H1 (cell line): ENCODE results near the gene OR13C9. TPM values are rescaled to one million over a fixed set of nuclear protein-coding genes. Genes with fewer than 3 reads are reported as not detected.

Experiments
- CTCF ChIA-PET: fragments of 300-600 bp; sonication (Branson Sonifier 250); formaldehyde crosslinking; loops from one replicate; lab custom pipeline; 2021; ENCODE audit not compliant: partially characterized antibody; lab: Charles Lee
- POLR2A ChIA-PET: fragments of 300-600 bp; sonication (Branson Sonifier 250); formaldehyde crosslinking; loops from one replicate; lab custom pipeline; 2021; ENCODE audit warnings: inconsistent platforms; ENCODE audit not compliant: partially characterized antibody; lab: Charles Lee
- DNase-seq, 2 experiments: peaks; one replicate each; pipeline versions ENCODE4 v3.0.0 to v3.0.0-alpha.2; 2010 to 2022; ENCODE audit warnings: low spot score in 2 of 2, low read depth in 1 of 2, mixed read lengths in 1 of 2
- FAIRE-seq: peaks from 2 replicates; lab custom pipeline; 2011; peaks lifted over from hg19 to GRCh38; lab: Jason Lieb, UNC
- H2AFZ ChIP-seq: 2 replicates; pipeline ENCODE4 v1.8.1; 2012; ENCODE audit warnings: low read length, inconsistent platforms
- H2AK5ac ChIP-seq: 2 replicates; pipeline ENCODE4 v1.6.1; 2013; ENCODE audit warnings: low read depth, low read length
- H2BK120ac ChIP-seq: replicated peaks from 2 replicates; pipeline ENCODE3; 2013; ENCODE audit warnings: low read depth, low read length, inconsistent platforms
- H2BK12ac ChIP-seq: 2 replicates; pipeline ENCODE4 v1.6.1; 2013; ENCODE audit warnings: low read depth, low read length
- H2BK15ac ChIP-seq: 2 replicates; pipeline ENCODE4 v1.6.1; 2013; ENCODE audit warnings: low read length
- H2BK20ac ChIP-seq: 2 replicates; pipeline ENCODE4 v1.6.1; 2013; ENCODE audit warnings: low read length
- H2BK5ac ChIP-seq: 2 replicates; pipeline ENCODE4 v1.6.1; 2013; ENCODE audit warnings: low read depth, low read length
- H3K14ac ChIP-seq: 2 replicates; pipeline ENCODE4 v1.6.1; 2013; ENCODE audit warnings: inconsistent platforms; ENCODE audit not compliant: insufficient read length
- H3K18ac ChIP-seq: 2 replicates; pipeline ENCODE4 v1.6.1; 2013; ENCODE audit warnings: low read length; ENCODE audit errors: extremely low read depth
- H3K23ac ChIP-seq: 2 replicates; pipeline ENCODE4 v1.6.1; 2013; ENCODE audit warnings: inconsistent platforms; ENCODE audit not compliant: insufficient read length
- H3K23me2 ChIP-seq: 2 replicates; pipeline ENCODE4 v1.6.1; 2013; ENCODE audit warnings: low read depth, low read length
- H3K27ac ChIP-seq: 2 replicates; pipeline ENCODE4 v1.6.1; 2011; ENCODE audit warnings: low read depth, low read length, inconsistent platforms
- H3K27me3 ChIP-seq, 4 experiments: replicated peaks in 1 of 4; 1 replicate in 1 of 4; 2 replicates in 3 of 4; pipeline versions ENCODE4 v1.6.1 to v1.8.1; 2011 to 2013; ENCODE audit warnings: low read length in 3 of 4, mild to moderate bottlenecking in 3 of 4, inconsistent platforms in 2 of 4, mixed read lengths in 2 of 4, moderate library complexity in 1 of 4; ENCODE audit not compliant: control insufficient read depth in 3 of 4, insufficient read depth in 3 of 4; ENCODE audit errors: extremely low read depth in 1 of 4
- H3K36me3 ChIP-seq, 4 experiments: 2 replicates each; pipeline versions ENCODE4 v1.6.1 to v1.8.1; 2011 to 2013; ENCODE audit warnings: mild to moderate bottlenecking in 4 of 4, low read length in 3 of 4, moderate library complexity in 2 of 4, control low read depth in 1 of 4, inconsistent platforms in 1 of 4; ENCODE audit not compliant: insufficient read depth in 4 of 4, control insufficient read depth in 2 of 4
- H3K4ac ChIP-seq: replicated peaks from 2 replicates; pipeline ENCODE3; 2013; ENCODE audit warnings: low read length, low read depth, mixed read lengths, inconsistent platforms; ENCODE audit not compliant: insufficient read length
- H3K4me1 ChIP-seq, 4 experiments: replicated peaks in 1 of 4; 1 replicate in 1 of 4; 2 replicates in 3 of 4; pipeline versions ENCODE4 v1.6.1 to v1.8.1; 2011 to 2013; ENCODE audit warnings: low read length in 3 of 4, inconsistent platforms in 2 of 4, mixed read lengths in 1 of 4; ENCODE audit not compliant: insufficient read depth in 4 of 4, control insufficient read depth in 3 of 4
- H3K4me2 ChIP-seq, 2 experiments: 2 replicates each; pipeline versions ENCODE4 v1.6.1 to v1.8.1; 2011 to 2013; ENCODE audit warnings: low read depth in 2 of 2, low read length in 2 of 2, control low read depth in 1 of 2, inconsistent platforms in 1 of 2, mild to moderate bottlenecking in 1 of 2; ENCODE audit not compliant: insufficient read depth in 1 of 2
- H3K4me3 ChIP-seq, 4 experiments: fragments of 200-600, 300-600 bp in 1 of 4; sonication (generic), shearing (Covaris generic), sonication (Bioruptor Twin) in 1 of 4; 2 replicates each; pipeline versions ENCODE4 v1.5.1 to v1.8.1; 2011 to 2016; ENCODE audit warnings: low read length in 4 of 4, low read depth in 3 of 4, control low read depth in 2 of 4, inconsistent platforms in 2 of 4, mild to moderate bottlenecking in 2 of 4, mixed read lengths in 1 of 4, moderate library complexity in 1 of 4; ENCODE audit not compliant: insufficient read depth in 2 of 4; ENCODE audit errors: extremely low read depth in 1 of 4
- H3K56ac ChIP-seq: replicated peaks from 2 replicates; pipeline ENCODE3; 2013; ENCODE audit warnings: low read depth, mild to moderate bottlenecking, mixed read lengths, low read length, inconsistent platforms; ENCODE audit not compliant: insufficient read length
- H3K79me1 ChIP-seq: 2 replicates; pipeline ENCODE4 v1.6.1; 2013; ENCODE audit warnings: low read depth, low read length, control low read depth
- H3K79me2 ChIP-seq, 2 experiments: 2 replicates each; pipeline versions ENCODE4 v1.6.1 to v1.8.1; 2012 to 2013; ENCODE audit warnings: low read length in 2 of 2, mild to moderate bottlenecking in 2 of 2, inconsistent platforms in 1 of 2; ENCODE audit not compliant: insufficient read depth in 2 of 2, control insufficient read depth in 1 of 2
- H3K9ac ChIP-seq, 4 experiments: replicated peaks in 1 of 4; 1 replicate in 1 of 4; 2 replicates in 3 of 4; pipeline versions ENCODE4 v1.6.1 to v1.8.1; 2011 to 2013; ENCODE audit warnings: low read depth in 3 of 4, low read length in 3 of 4, control low read depth in 2 of 4, mild to moderate bottlenecking in 2 of 4, moderate library complexity in 2 of 4, inconsistent platforms in 1 of 4; ENCODE audit errors: extremely low read depth in 1 of 4
- H3K9me3 ChIP-seq, 2 experiments: 2 replicates each; pipeline versions ENCODE4 v1.6.1 to v1.8.1; 2012 to 2013; ENCODE audit warnings: mild to moderate bottlenecking in 2 of 2, moderate library complexity in 2 of 2, control low read depth in 1 of 2, inconsistent platforms in 1 of 2, low read depth in 1 of 2, low read length in 1 of 2, mixed read lengths in 1 of 2; ENCODE audit not compliant: insufficient read depth in 2 of 2
- H4K20me1 ChIP-seq, 2 experiments: replicated peaks in 1 of 2; 2 replicates each; pipeline versions ENCODE3 to v1.8.1; 2011 to 2013; ENCODE audit warnings: inconsistent platforms in 2 of 2, low read length in 2 of 2, mild to moderate bottlenecking in 1 of 2; ENCODE audit not compliant: insufficient read depth in 2 of 2, control insufficient read depth in 1 of 2
- H4K5ac ChIP-seq: 2 replicates; pipeline ENCODE4 v1.6.1; 2013; ENCODE audit warnings: low read length, low read depth, mixed read lengths, inconsistent platforms; ENCODE audit not compliant: insufficient read length
- H4K8ac ChIP-seq: 2 replicates; pipeline ENCODE4 v1.8.0; 2013; ENCODE audit warnings: mild to moderate bottlenecking, moderate library complexity, low read length, inconsistent platforms; ENCODE audit not compliant: insufficient read depth; ENCODE audit errors: extremely low read depth
- H4K91ac ChIP-seq: replicated peaks from 2 replicates; pipeline ENCODE3; 2013; ENCODE audit warnings: low read length, mixed read lengths, inconsistent platforms; ENCODE audit not compliant: insufficient read length
- BACH1 ChIP-seq: IDR thresholded peaks from 2 replicates; pipeline ENCODE4 v1.6.1; 2012; ENCODE audit warnings: low read length, improper control_type of control experiment
- CBX8 ChIP-seq: fragments of 300-800, 300-1000 bp; sonication (generic); IDR thresholded peaks from 2 replicates; pipeline ENCODE4 v1.7.1; 2016; ENCODE audit warnings: low read depth, low read length, borderline replicate concordance
- CEBPB ChIP-seq: IDR thresholded peaks from 2 replicates; pipeline ENCODE4 v1.6.1; 2012; ENCODE audit warnings: low read depth, low read length
- RBBP5 ChIP-seq: IDR thresholded peaks from 2 replicates; pipeline ENCODE4 v1.7.1; 2012; ENCODE audit warnings: low read depth, mild to moderate bottlenecking, inconsistent platforms, low read length, moderate library complexity, borderline replicate concordance
- SRF ChIP-seq: IDR thresholded peaks from 2 replicates; pipeline ENCODE4 v1.6.1; 2011; ENCODE audit warnings: mild to moderate bottlenecking, low read depth, low read length, moderate library complexity
- WGBS, 2 experiments: shearing (Covaris generic) in 1 of 2; methylation state at CpG; one replicate each; pipeline versions ENCODE4 v1.1.6 to v1.1.7; 2013 to 2015; ENCODE audit warnings: low lambda C conversion rate in 2 of 2, mixed read lengths in 2 of 2, inconsistent platforms in 1 of 2, low coverage in 1 of 2, missing lambda C conversion rate in 1 of 2; ENCODE audit not compliant: insufficient replicate concordance in 2 of 2, insufficient coverage in 1 of 2, insufficient read length in 1 of 2; ENCODE audit errors: extremely low coverage in 1 of 2, missing lambda C conversion rate in 1 of 2; 5-methylcytosine and 5-hydroxymethylcytosine counted together
- polyA plus RNA-seq, 7 experiments: library from polyadenylated mRNA; depleted of rRNA in 3 of 7; stranded (reverse) in 5 of 7; unstranded in 2 of 7; fragments of >200 nt in 5 of 7; fragments of 200-250 nt in 2 of 7; gene quantifications; 1 replicate in 5 of 7; 2 replicates in 1 of 7; 4 replicates in 1 of 7; pipeline versions ENCODE4 v1.2.1 to v1.2.3, GENCODE V29; 2011 to 2013; ENCODE audit warnings: missing spikeins in 2 of 7, mixed read lengths in 2 of 7
- total RNA-seq: library from RNA; stranded (reverse); fragmentation: NEBNext Ultra II Directional; extraction: Animal tissue kit (Norgen Biotek cat#: 25700); gene quantifications from 2 replicates; pipeline ENCODE4 v1.2.1, GENCODE V29; 2021

Gene OR13C9
- total and polyA plus RNA-seq, 2 of the 8 experiments (the other 6 are each of a cell fraction or from before 2014, with no cell fraction given) = not detected

DNA sequence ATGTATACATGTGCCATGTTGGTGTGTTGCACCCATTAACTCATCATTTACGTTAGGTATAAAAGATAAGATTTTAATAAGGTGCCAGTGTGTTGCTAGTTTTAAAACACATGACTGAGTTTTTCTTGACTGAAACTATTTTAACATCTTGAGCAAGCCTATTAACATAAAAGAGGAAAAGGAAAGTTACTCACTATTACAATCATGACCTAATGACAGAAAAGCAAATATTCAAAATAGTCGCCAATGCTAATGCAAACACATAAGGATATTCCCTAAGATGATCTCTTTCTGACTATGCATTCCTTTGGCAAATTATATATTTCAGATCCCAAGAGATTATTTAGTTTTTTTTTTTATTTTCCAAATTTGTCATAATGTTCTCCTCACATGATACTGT is 6.8 kb downstream of the OR13C9 start:
- no peak overlapping the region for H4K8ac ChIP-seq
- H3K4ac ChIP-seq = no peak overlapping the region
- no peak overlapping the region for H3K4me2 ChIP-seq
- no peak overlapping the region for H2BK120ac ChIP-seq
- H3K36me3 ChIP-seq = no peaks in the 10 kb centered on the region
- WGBS, 2 experiments = 89% methylated on average over 2 of the region's 2 CpGs; no CpG with 5 or more reads in 1 of the 2 experiments
- H2BK5ac ChIP-seq = no peak overlapping the region
- H2AK5ac ChIP-seq = no peak overlapping the region
- no peak overlapping the region for H3K18ac ChIP-seq
- H3K79me1 ChIP-seq = no peaks in the 10 kb centered on the region
- H3K56ac ChIP-seq = no peak overlapping the region
- no peak overlapping the region for H3K9ac ChIP-seq
- H3K14ac ChIP-seq = no peak overlapping the region
- no peak overlapping the region for H2AFZ ChIP-seq
- H3K23ac ChIP-seq = no peak overlapping the region
- POLR2A ChIA-PET = no interaction called here
- H2BK15ac ChIP-seq = no peak overlapping the region
- H3K23me2 ChIP-seq = no peaks in the 10 kb centered on the region; the same call in 1 of the 2 replicates
- FAIRE-seq = no peak
- CTCF ChIA-PET = no interaction called here
- no peaks in the 10 kb centered on the region for H3K9me3 ChIP-seq
- no peak for DNase-seq
- no peak overlapping the region for H3K4me3 ChIP-seq
- no peak overlapping the region for H3K27ac ChIP-seq
- no peaks in the 10 kb centered on the region for H3K79me2 ChIP-seq
- no peaks in the 10 kb centered on the region for H3K27me3 ChIP-seq
- no peaks in the 10 kb centered on the region for H4K20me1 ChIP-seq
- TF ChIP-seq RBBP5 = no peak
- TF ChIP-seq SRF = no peak
- no peak for TF ChIP-seq CBX8
- no peak for TF ChIP-seq CEBPB
- TF ChIP-seq BACH1 = no peak
- H4K5ac ChIP-seq = no peak overlapping the region
- no peak overlapping the region for H2BK20ac ChIP-seq
- H2BK12ac ChIP-seq = no peak overlapping the region
- no peak overlapping the region for H4K91ac ChIP-seq
- H3K4me1 ChIP-seq = no peaks in the 10 kb centered on the region
